Stimulated activated CD8-positive, alpha-beta memory T cell treated with anti-CD3 and anti-CD28 coated beads, Interleukin-7, amount 100 ng/mL, for 4 hours (primary cell): ENCODE results near the gene CDH22.
A peak's percentile ranks its signal among the peaks of the same experiment; 100 is the strongest.

ENCODE experiments used
- DNase-seq, 2 donors: peaks; one replicate each; pipeline ENCODE4 v3.0.0-alpha.2; 2020; ENCODE audit warnings: low read depth in 2 of 2

The CDH22 gene

GRCh38 chr20:46192376-46192944, 115.8 kb downstream of the CDH22 start:
- no peak for DNase-seq

- DNase-seq, result no peak
Measured at GRCh38 chr20:46191611-46192010, 116.7 kb downstream of the CDH22 start.

GRCh38 chr20:46191168-46191540, 117.1 kb downstream of the CDH22 start:
- DNase-seq, result no peak

- no peak for DNase-seq
Measured at GRCh38 chr20:46190478-46191167, 117.7 kb downstream of the CDH22 start.

GRCh38 chr20:46188866-46189541, 119.3 kb downstream of the CDH22 start:
- DNase-seq, result no peak

- no peak for DNase-seq
Measured at GRCh38 chr20:46186210-46186609, 122.1 kb downstream of the CDH22 start.

- no peak for DNase-seq
Measured at GRCh38 chr20:46185353-46185752, 122.9 kb downstream of the CDH22 start.

GRCh38 chr20:46183768-46184167, 124.5 kb downstream of the CDH22 start:
- no peak for DNase-seq

- DNase-seq, result no peak
Measured at GRCh38 chr20:46182276-46183200, 125.8 kb downstream of the CDH22 start.

GRCh38 chr20:46179862-46180261, 128.4 kb downstream of the CDH22 start:
- no peak for DNase-seq

GRCh38 chr20:46178891-46179290, 129.4 kb downstream of the CDH22 start:
- no peak for DNase-seq

GRCh38 chr20:46177768-46178167, 130.5 kb downstream of the CDH22 start:
- DNase-seq, result no peak

GRCh38 chr20:46176739-46177378, 131.4 kb downstream of the CDH22 start:
- DNase-seq, result no peak

- no peak for DNase-seq
Measured at GRCh38 chr20:46175127-46175494, 133.2 kb downstream of the CDH22 start.

GRCh38 chr20:46174469-46175126, 133.7 kb downstream of the CDH22 start:
- peak; percentile 27 to 53 for DNase-seq

GRCh38 chr20:46173652-46174468, 134.4 kb downstream of the CDH22 start:
- no peak for DNase-seq

- no peak for DNase-seq
Measured at GRCh38 chr20:46172961-46173536, 135.2 kb downstream of the CDH22 start.

GRCh38 chr20:46172455-46172854, 135.8 kb downstream of the CDH22 start:
- DNase-seq, result no peak

GRCh38 chr20:46171909-46172308, 136.4 kb downstream of the CDH22 start:
- DNase-seq, result no peak

GRCh38 chr20:46171476-46171875, 136.8 kb downstream of the CDH22 start:
- no peak for DNase-seq
